COR-L47 (cell line): ENCODE results near the gene TPX2.

ENCODE experiments used
- DNase-seq: peaks from one replicate; lab custom pipeline; 2025; lab: John Stamatoyannopoulos, UW

The TPX2 gene

GRCh38 chr20:31849306-31849930 is 110.3 kb downstream of the TPX2 start:
- peak; percentile 85 for DNase-seq
